Nephron (organoid): ENCODE results near the gene ZFAND3.
A peak's percentile ranks its signal among the peaks of the same experiment; 100 is the strongest.
"Not testable (repeated sequence)": the region's sequence is repeated elsewhere in the genome, so short reads cannot be mapped to it uniquely, and the experiment has no call there.

ENCODE experiments used
- H3K27ac Mint-ChIP-seq, 3 experiments: 2 replicates each; pipeline ENCODE4 v1.8.0; 2020; ENCODE audit warnings: mixed read lengths in 3 of 3, mild to moderate bottlenecking in 2 of 3, moderate library complexity in 1 of 3
- H3K27me3 Mint-ChIP-seq: 2 replicates; pipeline ENCODE4 v1.8.0; 2021; ENCODE audit warnings: low read depth, mild to moderate bottlenecking, moderate library complexity, mixed read lengths
- H3K36me3 Mint-ChIP-seq: 2 replicates; pipeline ENCODE4 v1.8.0; 2020; ENCODE audit warnings: low read depth, mixed read lengths
- H3K4me1 Mint-ChIP-seq: 2 replicates; pipeline ENCODE4 v1.8.0; 2020; ENCODE audit warnings: mixed read lengths
- H3K4me3 Mint-ChIP-seq, 3 experiments: 2 replicates each; pipeline ENCODE4 v1.8.0; 2020; ENCODE audit warnings: mild to moderate bottlenecking in 3 of 3, mixed read lengths in 3 of 3, moderate library complexity in 2 of 3
- H3K9me3 Mint-ChIP-seq: 2 replicates; pipeline ENCODE4 v1.8.0; 2020; ENCODE audit warnings: mixed read lengths
- CTCF ChIP-seq, 3 experiments: fragments of 200-600 bp; sonication (generic); IDR thresholded peaks; one replicate each; pipeline ENCODE4 v1.5.0; 2021; ENCODE audit warnings: antibody characterized with exemption in 3 of 3; ENCODE audit not compliant: unreplicated experiment in 3 of 3

Gene ZFAND3

GRCh38 chr6:37987018-37987417 is 167.5 kb downstream of the ZFAND3 start:
- peak overlapping the region; percentile 4 to 64 (median 14) for H3K27ac Mint-ChIP-seq

GRCh38 chr6:37987559-37987958 is 168.0 kb downstream of the ZFAND3 start:
- Mint-ChIP-seq H3K36me3 (no peaks in the 10 kb centered on the region), H3K27ac (peak overlapping the region in 2 of 3 experiments; percentile 4 to 64), H3K27me3 (no peaks in the 10 kb centered on the region), H3K4me3 (no peak overlapping the region), H3K9me3 (no peaks in the 10 kb centered on the region), H3K4me1 (peaks cover 65% of the 10 kb centered on the region)
- no peak for TF ChIP-seq CTCF (IDR thresholded peaks at IDR 0.05; ENCODE audit: unreplicated experiment in 3 of 3)

More at GRCh38 chr6:37987018-37987417, 167.5 kb downstream of the ZFAND3 start:
- peaks cover 60% of the 10 kb centered on the region for H3K4me1 Mint-ChIP-seq
- no peak overlapping the region for H3K4me3 Mint-ChIP-seq
- H3K36me3 Mint-ChIP-seq: no peaks in the 10 kb centered on the region
- TF ChIP-seq CTCF (IDR thresholded peaks at IDR 0.05; ENCODE audit: unreplicated experiment in 3 of 3): no peak
- no peaks in the 10 kb centered on the region for H3K9me3 Mint-ChIP-seq
- no peaks in the 10 kb centered on the region for H3K27me3 Mint-ChIP-seq

DNA sequence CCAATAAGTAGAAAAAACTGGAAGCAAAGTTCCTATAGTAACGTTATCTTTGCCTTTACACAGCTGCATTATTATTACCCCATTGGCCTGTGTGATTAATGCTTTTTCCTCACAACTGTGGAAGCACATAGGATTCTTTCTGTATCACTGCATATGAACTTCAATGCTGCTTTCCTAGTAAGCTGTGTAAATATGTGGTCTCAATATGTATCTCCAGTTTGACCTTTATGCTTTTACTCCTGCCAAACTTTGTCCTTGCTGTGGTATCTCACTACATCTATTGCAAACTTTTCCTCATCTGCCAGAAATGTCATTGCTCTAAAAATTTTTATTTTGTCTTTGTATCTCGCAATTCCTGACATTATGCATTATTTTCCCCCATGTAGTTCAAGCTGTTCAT is 168.6 kb downstream of the ZFAND3 start:
- H3K4me3 Mint-ChIP-seq: no peak overlapping the region
- peak overlapping the region; percentile 2 to 83 (median 44) for H3K27ac Mint-ChIP-seq

DNA sequence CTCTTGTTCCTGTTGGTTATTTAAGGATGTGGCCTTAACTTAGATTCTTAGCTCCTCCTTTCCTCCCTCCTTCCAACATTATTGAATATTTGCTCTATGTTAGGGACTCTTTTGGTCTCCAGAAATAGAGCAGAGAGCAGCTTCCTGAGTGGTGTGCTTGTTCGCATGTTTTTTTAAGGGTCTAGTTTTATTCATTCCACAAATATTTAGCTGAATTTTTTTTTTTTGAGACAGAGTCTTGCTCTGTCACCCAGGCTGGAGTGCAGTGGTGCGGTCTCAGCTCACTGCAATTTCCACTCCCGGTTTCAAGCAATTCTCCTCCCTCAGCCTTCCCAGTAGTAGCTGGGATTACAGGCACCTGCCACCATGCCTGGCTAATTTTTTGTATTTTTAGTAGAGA is 169.2 kb downstream of the ZFAND3 start:
- no peak for TF ChIP-seq CTCF (IDR thresholded peaks at IDR 0.05; ENCODE audit: unreplicated experiment in 3 of 3)
- Mint-ChIP-seq H3K9me3 (no peaks in the 10 kb centered on the region), H3K36me3 (no peaks in the 10 kb centered on the region), H3K27ac (peak overlapping the region; percentile 2 to 83 (median 44)), H3K4me1 (peaks cover 69% of the 10 kb centered on the region), H3K4me3 (no peak overlapping the region), H3K27me3 (no peaks in the 10 kb centered on the region)

More for the DNA sequence above, 168.6 kb downstream of the ZFAND3 start:
- Mint-ChIP-seq H3K27me3 (no peaks in the 10 kb centered on the region), H3K36me3 (no peaks in the 10 kb centered on the region), H3K9me3 (no peaks in the 10 kb centered on the region), H3K4me1 (peaks cover 68% of the 10 kb centered on the region)
- no peak for TF ChIP-seq CTCF (IDR thresholded peaks at IDR 0.05; ENCODE audit: unreplicated experiment in 3 of 3)

DNA sequence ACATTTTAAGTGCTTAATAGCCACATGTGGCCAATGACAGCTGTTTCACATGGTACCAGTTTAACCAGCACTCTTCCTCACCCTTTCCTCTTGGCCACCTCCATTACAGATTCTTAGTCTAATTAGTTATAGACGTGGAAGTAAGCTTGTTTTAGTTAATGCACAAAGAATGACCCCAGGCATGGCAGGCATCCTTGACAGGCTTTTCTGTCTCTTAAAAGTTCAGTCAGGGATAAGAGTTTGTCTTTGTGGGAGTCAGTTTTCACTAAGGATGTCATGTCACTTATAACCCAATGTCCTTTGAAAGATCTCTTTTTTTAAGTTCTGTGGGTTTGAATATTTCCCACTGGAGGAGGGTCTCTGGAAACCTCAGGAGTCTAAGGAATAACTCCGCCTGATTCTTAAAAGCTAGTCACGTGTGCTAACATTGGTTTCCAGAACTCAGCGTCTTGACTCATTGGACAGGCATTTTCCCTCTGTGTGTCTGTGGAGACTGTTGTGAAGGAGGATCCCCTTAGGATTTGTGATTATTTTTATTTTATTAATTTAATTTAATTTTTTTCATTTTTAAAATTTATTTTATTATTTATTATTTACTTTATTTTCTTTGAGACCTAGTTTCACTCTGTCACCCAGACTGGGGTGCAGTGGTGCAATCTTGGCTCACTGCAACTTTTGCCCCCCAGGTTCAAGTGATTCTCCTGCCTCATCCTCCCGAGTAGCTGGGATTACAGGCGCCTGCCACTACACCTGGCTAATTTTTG is 171.4 kb downstream of the ZFAND3 start:
- Mint-ChIP-seq H3K9me3 (no peaks in the 10 kb centered on the region), H3K36me3 (no peaks in the 10 kb centered on the region), H3K4me1 (peaks cover 78% of the 10 kb centered on the region), H3K4me3 (no peak overlapping the region), H3K27me3 (no peaks in the 10 kb centered on the region), H3K27ac (peak overlapping the region in 2 of 3 experiments; percentile 26 to 39)
- no peak for TF ChIP-seq CTCF (IDR thresholded peaks at IDR 0.05; ENCODE audit: unreplicated experiment in 3 of 3)

- Mint-ChIP-seq H3K36me3 (peaks cover 3% of the 10 kb centered on the region), H3K9me3 (peaks cover 2% of the 10 kb centered on the region)
- no peak for TF ChIP-seq CTCF (IDR thresholded peaks at IDR 0.05; ENCODE audit: unreplicated experiment in 3 of 3)
These were observed 173.2 kb downstream of the ZFAND3 start for GRCh38 chr6:37992749-37993148.

DNA sequence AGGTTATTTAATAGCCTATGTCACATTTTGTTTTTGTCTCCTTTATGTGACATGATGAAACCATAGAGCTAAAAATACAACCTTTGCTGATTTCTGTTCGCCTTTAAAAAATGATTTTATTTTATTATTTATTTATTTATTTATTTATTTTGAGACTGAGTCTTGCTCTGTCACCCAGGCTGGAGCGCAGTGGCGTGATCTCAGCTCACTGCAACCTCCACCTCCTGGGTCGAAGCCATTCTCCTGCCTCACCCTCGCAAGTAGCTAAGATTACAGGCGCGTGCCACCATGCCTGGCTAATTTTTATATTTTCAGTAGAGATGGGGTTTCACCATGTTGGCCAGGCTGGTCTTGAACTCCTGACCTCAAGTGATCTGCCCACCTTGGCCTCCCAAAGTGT is 173.7 kb downstream of the ZFAND3 start:
- not testable (repeated sequence) for H3K36me3 Mint-ChIP-seq, H3K27me3 Mint-ChIP-seq, H3K9me3 Mint-ChIP-seq, H3K4me3 Mint-ChIP-seq, H3K27ac Mint-ChIP-seq
- peaks cover 56% of the 10 kb centered on the region for H3K4me1 Mint-ChIP-seq

More at GRCh38 chr6:37992749-37993148, 173.2 kb downstream of the ZFAND3 start:
- Mint-ChIP-seq H3K4me3 (no peak overlapping the region), H3K27ac (no peak overlapping the region), H3K27me3 (no peaks in the 10 kb centered on the region), H3K4me1 (peaks cover 60% of the 10 kb centered on the region)
